Gastrocnemius medialis (tissue), 4 donors: ENCODE data around the gene TENT5A. TPM values are rescaled to one million over a fixed set of nuclear protein-coding genes. Genes with fewer than 3 reads are reported as not detected.

Experiments
- ATAC-seq, 2 donors: fragments of 150-250 bp; one replicate each; pipeline ENCODE4 v1.9.1; 2016
- DNase-seq, 2 donors: peaks; one replicate each; pipeline ENCODE4 v3.0.0-alpha.2; 2019
- H3K27ac ChIP-seq, 4 donors: fragments of 200-600 bp; sonication (generic); 1 replicate in 1 of 4; 2 replicates in 3 of 4; pipeline ENCODE4 v1.5.1; 2016 to 2018; ENCODE audit warnings: mild to moderate bottlenecking in 2 of 4, moderate library complexity in 1 of 4
- H3K27me3 ChIP-seq, 3 donors: fragments of 200-600 bp; sonication (generic) in 2 of 3; 1 replicate in 1 of 3; 2 replicates in 2 of 3; pipeline versions ENCODE4 v1.5.1 to v1.6.0; 2016 to 2019; ENCODE audit warnings: mild to moderate bottlenecking in 1 of 3, moderate library complexity in 1 of 3
- H3K36me3 ChIP-seq, 2 donors: fragments of 200-600 bp; sonication (generic) in 1 of 2; one replicate each; pipeline ENCODE4 v1.5.1; 2017 to 2018
- H3K4me1 ChIP-seq, 2 donors: fragments of 200-600 bp; sonication (generic) in 1 of 2; one replicate each; pipeline ENCODE4 v1.5.1; 2016 to 2017; ENCODE audit warnings: mild to moderate bottlenecking in 2 of 2
- H3K4me3 ChIP-seq, 4 donors: fragments of 200-600 bp; sonication (generic) in 3 of 4; 1 replicate in 1 of 4; 2 replicates in 3 of 4; pipeline ENCODE4 v1.5.1; 2016 to 2019; ENCODE audit warnings: mild to moderate bottlenecking in 2 of 4
- H3K9me3 ChIP-seq, 3 donors: fragments of 200-600 bp; sonication (generic) in 2 of 3; 1 replicate in 1 of 3; 2 replicates in 2 of 3; pipeline ENCODE4 v1.5.1; 2016 to 2019
- CTCF ChIP-seq, 5 experiments: fragments of 450-650 bp in 3 of 5; fragments of 200-600 bp in 2 of 5; sonication (generic) in 2 of 5; IDR thresholded peaks in 4 of 5; conservative IDR thresholded peaks in 1 of 5; 1 replicate in 4 of 5; 2 replicates in 1 of 5; pipeline ENCODE4 v1.5.1; 2016 to 2019; ENCODE audit warnings: antibody characterized with exemption in 5 of 5, mild to moderate bottlenecking in 3 of 5, moderate library complexity in 3 of 5
- POLR2A ChIP-seq, 2 donors: fragments of 450-650 bp; IDR thresholded peaks; one replicate each; pipeline ENCODE4 v1.6.1; 2017; ENCODE audit warnings: antibody characterized with exemption in 2 of 2, mild to moderate bottlenecking in 2 of 2, moderate library complexity in 2 of 2
- in situ Hi-C, 4 donors: fragments of 200-750 bp; cut with MboI; loops; one replicate each; pipeline versions ENCODE4 v1.15.0 to v1.8.0; 2017; ENCODE audit warnings: low sequenced_read_pairs in 4 of 4
- intact Hi-C: fragments of 100-400 bp; cut with DNase I; formaldehyde crosslinking; loops from one replicate; pipeline ENCODE4 v1.15.1; 2023; ENCODE audit warnings: low total_unique reads
- total RNA-seq, 4 donors: library from RNA; depleted of rRNA; stranded (reverse); fragments of >200 nt; gene quantifications; one replicate each; pipeline versions ENCODE4 v1.1.0 to v1.2.3, GENCODE V29; 2016

The TENT5A gene
- 1 to 10 TPM; 2.4 to 3.1 (median 2.8) TPM for total RNA-seq

GRCh38 chr6:81752084-81752920 lies at the start of gene TENT5A:
Gene TENT5A, minus strand, starts transcription at chr6:81752681. Its CDS starts 540 bp downstream, at chr6:81752141.
- Histone ChIP-seq H3K27ac (peak within 1 kb of the TSS; percentile 89 to 95 (median 94)), H3K27me3 (no peaks in the 10 kb centered on the region), H3K4me1 (peaks cover 33 to 38% of the 10 kb centered on the region in 2 donors), H3K4me3 (peak within 1 kb of the TSS; percentile 81 to 99 (median 91)), H3K36me3 (no peaks in the 10 kb centered on the region), H3K9me3 (no peaks in the 10 kb centered on the region)
- peak; percentile 92 for DNase-seq
- intact Hi-C loops = loop anchor here (5.0 to 10.0 kb wide), 5 partner anchors 282 to 1750 kb away; partner anchors contain the start of genes IBTK and TTK
- in situ Hi-C loops = loop anchor here (10.0 to 25.0 kb wide), 2 partner anchors 1140 to 1148 kb away; no protein-coding TSS in a partner anchor
- TF ChIP-seq CTCF (IDR thresholded peaks at IDR 0.05 in 4 of 5, conservative IDR thresholded peaks at IDR 0.05 in 1 of 5) = peak in 1 of 5 experiments; percentile 33
- peak; percentile 85 for TF ChIP-seq POLR2A (IDR thresholded peaks at IDR 0.05)
- ATAC-seq = peak; percentile 74 to 78

GRCh38 chr6:81801489-81801888 lies 49.0 kb upstream of the TENT5A start:
- DNase-seq (no peak), ATAC-seq (no peak)
- TF ChIP-seq CTCF (IDR thresholded peaks at IDR 0.05 in 4 of 5, conservative IDR thresholded peaks at IDR 0.05 in 1 of 5) (no peak), POLR2A (IDR thresholded peaks at IDR 0.05) (no peak)
- Histone ChIP-seq H3K27me3 (no peaks in the 10 kb centered on the region), H3K9me3 (no peaks in the 10 kb centered on the region), H3K4me1 (no peaks in the 10 kb centered on the region), H3K27ac (no peak overlapping the region), H3K4me3 (no peak overlapping the region), H3K36me3 (no peaks in the 10 kb centered on the region)
- intact Hi-C loops (no loop called here), in situ Hi-C loops (no loop called here)

GRCh38 chr6:81800666-81801065 lies 48.2 kb upstream of the TENT5A start:
- ATAC-seq (no peak), DNase-seq (no peak)
- no peaks in the 10 kb centered on the region for H3K4me1 ChIP-seq
- TF ChIP-seq POLR2A (IDR thresholded peaks at IDR 0.05) (no peak), CTCF (IDR thresholded peaks at IDR 0.05 in 4 of 5, conservative IDR thresholded peaks at IDR 0.05 in 1 of 5) (no peak)
- no peaks in the 10 kb centered on the region for H3K9me3 ChIP-seq
- intact Hi-C loops = no loop called here
- no peak overlapping the region for H3K4me3 ChIP-seq
- no peak overlapping the region for H3K27ac ChIP-seq
- in situ Hi-C loops = no loop called here
- no peaks in the 10 kb centered on the region for H3K27me3 ChIP-seq
- H3K36me3 ChIP-seq = no peaks in the 10 kb centered on the region

- H3K36me3 ChIP-seq = no peaks in the 10 kb centered on the region
- H3K4me3 ChIP-seq = no peak overlapping the region
- in situ Hi-C loops = no loop called here
- no peaks in the 10 kb centered on the region for H3K27me3 ChIP-seq
- H3K4me1 ChIP-seq = no peaks in the 10 kb centered on the region
- H3K9me3 ChIP-seq = no peaks in the 10 kb centered on the region
- no peak overlapping the region for H3K27ac ChIP-seq
- DNase-seq = no peak
- TF ChIP-seq CTCF (IDR thresholded peaks at IDR 0.05 in 4 of 5, conservative IDR thresholded peaks at IDR 0.05 in 1 of 5) (no peak), POLR2A (IDR thresholded peaks at IDR 0.05) (no peak)
- ATAC-seq = no peak
- intact Hi-C loops = no loop called here
Observed at GRCh38 chr6:81799323-81799722, 46.8 kb upstream of the TENT5A start.
